IMR-90 (cell line): Measurements from ENCODE around the gene GNPTG. TPM values are rescaled to one million over a fixed set of nuclear protein-coding genes. Genes with fewer than 3 reads are reported as not detected.

Experiments
- ATAC-seq: fragments of 200-7000 bp; cut with Tn5 transposase; 2 replicates; pipeline ENCODE4 v1.9.1; 2020; ENCODE audit warnings: low read depth, mild to moderate bottlenecking, moderate library complexity
- BruUV-seq: library from RNA; stranded (reverse); fragments of 400-500 nt; replicated peaks from 2 replicates; lab custom pipeline; 2021; lab: Mats Ljungman, UMichigan
- CTCF ChIA-PET: fragments of 300-600 bp; formaldehyde crosslinking; extraction: SDS; loops from one replicate; lab custom pipeline; 2021; ENCODE audit warnings: antibody characterized with exemption; lab: Yijun Ruan, JAX
- POLR2A ChIA-PET: fragments of 300-600 bp; sonication (Branson Sonifier 250); formaldehyde crosslinking; loops from one replicate; lab custom pipeline; 2022; ENCODE audit warnings: antibody characterized with exemption; ENCODE audit not compliant: unreplicated experiment; lab: Charles Lee
- DNase-seq: peaks from one replicate; pipeline ENCODE4 v3.0.0; 2013
- H2AFZ ChIP-seq: replicated peaks from 2 replicates; pipeline ENCODE3; 2013; ENCODE audit warnings: low read length, mild to moderate bottlenecking; ENCODE audit not compliant: poor library complexity
- H2AK5ac ChIP-seq: 2 replicates; pipeline ENCODE4 v1.6.1; 2013; ENCODE audit warnings: low read depth, low read length, inconsistent platforms
- H2AK9ac ChIP-seq: replicated peaks from 2 replicates; pipeline ENCODE3; 2013; ENCODE audit warnings: mild to moderate bottlenecking, low read depth, low read length, moderate library complexity; ENCODE audit not compliant: poor library complexity
- H2BK120ac ChIP-seq: 2 replicates; pipeline ENCODE4 v1.6.1; 2013; ENCODE audit warnings: low read depth, low read length, inconsistent platforms
- H2BK15ac ChIP-seq: 3 replicates; pipeline ENCODE4 v1.6.1; 2013; ENCODE audit warnings: low read depth, low read length, inconsistent platforms
- H2BK20ac ChIP-seq: 2 replicates; pipeline ENCODE4 v1.6.1; 2013; ENCODE audit warnings: low read depth, mild to moderate bottlenecking, inconsistent platforms, low read length, moderate library complexity
- H2BK5ac ChIP-seq: 2 replicates; pipeline ENCODE4 v1.6.1; 2013; ENCODE audit warnings: mild to moderate bottlenecking, low read depth, low read length, inconsistent platforms; ENCODE audit not compliant: poor library complexity, severe bottlenecking
- H3K14ac ChIP-seq: replicated peaks from 2 replicates; pipeline ENCODE4 v1.6.1; 2013; ENCODE audit warnings: low read depth, low read length, inconsistent platforms
- H3K18ac ChIP-seq: 2 replicates; pipeline ENCODE4 v1.6.1; 2013; ENCODE audit warnings: low read depth, low read length, control low read depth
- H3K23ac ChIP-seq: 2 replicates; pipeline ENCODE4 v1.6.1; 2013; ENCODE audit warnings: low read depth, low read length, inconsistent platforms
- H3K27ac ChIP-seq: 2 replicates; pipeline ENCODE4 v1.5.1; 2013; ENCODE audit warnings: mild to moderate bottlenecking, control low read depth, low read length; ENCODE audit not compliant: insufficient read depth
- H3K27me3 ChIP-seq: 2 replicates; pipeline ENCODE4 v1.6.1; 2013; ENCODE audit warnings: low read length; ENCODE audit not compliant: control insufficient read depth, insufficient read depth
- H3K36me3 ChIP-seq: 2 replicates; pipeline ENCODE4 v1.6.1; 2013; ENCODE audit warnings: low read length, mixed read lengths; ENCODE audit not compliant: control insufficient read depth, insufficient read depth
- H3K4ac ChIP-seq: 2 replicates; pipeline ENCODE4 v1.6.1; 2013; ENCODE audit warnings: low read depth, low read length, inconsistent platforms
- H3K4me1 ChIP-seq: 2 replicates; pipeline ENCODE4 v1.6.1; 2013; ENCODE audit warnings: low read length, mixed read lengths; ENCODE audit not compliant: control insufficient read depth, insufficient read depth
- H3K4me2 ChIP-seq: 2 replicates; pipeline ENCODE4 v1.6.1; 2013; ENCODE audit warnings: low read depth, mild to moderate bottlenecking, control low read depth, low read length, moderate library complexity
- H3K4me3 ChIP-seq: 2 replicates; pipeline ENCODE4 v1.5.1; 2013; ENCODE audit warnings: low read depth, mild to moderate bottlenecking, control low read depth, low read length, moderate library complexity; ENCODE audit not compliant: insufficient read depth
- H3K56ac ChIP-seq: 2 replicates; pipeline ENCODE4 v1.6.1; 2013; ENCODE audit warnings: low read length, inconsistent platforms; ENCODE audit not compliant: insufficient read depth; ENCODE audit errors: extremely low read depth
- H3K79me1 ChIP-seq, 2 experiments: 2 replicates each; pipeline ENCODE4 v1.6.1; 2013; ENCODE audit warnings: low read length in 2 of 2, inconsistent platforms in 1 of 2, low read depth in 1 of 2
- H3K9ac ChIP-seq: 2 replicates; pipeline ENCODE4 v1.6.1; 2013; ENCODE audit warnings: low read depth, low read length, control low read depth
- H3K9me1 ChIP-seq: 2 replicates; pipeline ENCODE4 v1.6.1; 2013; ENCODE audit warnings: low read length, inconsistent platforms; ENCODE audit not compliant: insufficient read depth
- H3K9me3 ChIP-seq: 2 replicates; pipeline ENCODE4 v1.6.1; 2013; ENCODE audit warnings: low read length; ENCODE audit not compliant: control insufficient read depth, insufficient read depth
- H4K20me1 ChIP-seq: 2 replicates; pipeline ENCODE4 v1.6.1; 2013; ENCODE audit warnings: low read length, inconsistent platforms; ENCODE audit not compliant: insufficient read depth
- H4K5ac ChIP-seq: 2 replicates; pipeline ENCODE4 v1.6.1; 2013; ENCODE audit warnings: mild to moderate bottlenecking, low read depth, low read length, control low read depth
- H4K8ac ChIP-seq, 2 experiments: 2 replicates each; pipeline ENCODE4 v1.6.1; 2013; ENCODE audit warnings: low read depth in 2 of 2, low read length in 2 of 2, control low read depth in 1 of 2, inconsistent platforms in 1 of 2
- H4K91ac ChIP-seq: 2 replicates; pipeline ENCODE4 v1.6.1; 2013; ENCODE audit warnings: low read depth, low read length, inconsistent platforms; ENCODE audit not compliant: insufficient read depth
- BHLHE40 ChIP-seq: fragments of 150-350 bp; IDR thresholded peaks from 2 replicates; pipeline ENCODE4 v1.6.1; 2016; ENCODE audit warnings: mild to moderate bottlenecking, low read depth, low read length
- CEBPB ChIP-seq: IDR thresholded peaks from 2 replicates; pipeline ENCODE4 v1.6.1; 2012; ENCODE audit warnings: low read depth, low read length, improper control_type of control experiment
- CHD1 ChIP-seq: IDR thresholded peaks from 2 replicates; pipeline ENCODE4 v1.6.1; 2012; ENCODE audit warnings: low read depth, low read length, improper control_type of control experiment
- CTCF ChIP-seq: conservative IDR thresholded peaks from 2 replicates; pipeline ENCODE4 v1.5.1; 2012; ENCODE audit warnings: mild to moderate bottlenecking, low read depth, low read length, improper control_type of control experiment
- ELK1 ChIP-seq: fragments of 150-350 bp; IDR thresholded peaks from 2 replicates; pipeline ENCODE4 v1.6.1; 2016; ENCODE audit warnings: low read depth, mild to moderate bottlenecking, low read length, moderate library complexity, borderline replicate concordance
- FOS ChIP-seq: fragments of 150-350 bp; IDR thresholded peaks from 2 replicates; pipeline ENCODE4 v1.6.1; 2016; ENCODE audit warnings: low read depth, low read length
- MAFK ChIP-seq: IDR thresholded peaks from 2 replicates; pipeline ENCODE4 v1.6.1; 2012; ENCODE audit warnings: low read depth, low read length, improper control_type of control experiment
- MXI1 ChIP-seq: IDR thresholded peaks from 2 replicates; pipeline ENCODE4 v1.6.1; 2012; ENCODE audit warnings: low read depth, mild to moderate bottlenecking, low read length, moderate library complexity, borderline replicate concordance
- NFE2L2 ChIP-seq: fragments of 150-350 bp; IDR thresholded peaks from 2 replicates; pipeline ENCODE4 v1.6.1; 2016; ENCODE audit warnings: low read depth, mild to moderate bottlenecking, low read length
- POLR2A ChIP-seq: IDR thresholded peaks from 2 replicates; pipeline ENCODE4 v1.6.1; 2012; ENCODE audit warnings: mild to moderate bottlenecking, low read depth, low read length
- RCOR1 ChIP-seq: IDR thresholded peaks from 2 replicates; pipeline ENCODE4 v1.6.1; 2012; ENCODE audit warnings: mild to moderate bottlenecking, low read length, improper control_type of control experiment; ENCODE audit not compliant: insufficient replicate concordance
- RFX5 ChIP-seq: IDR thresholded peaks from 2 replicates; pipeline ENCODE4 v1.8.0; 2012; ENCODE audit warnings: low read depth, mild to moderate bottlenecking, low read length, moderate library complexity
- SMC3 ChIP-seq: fragments of 150-350 bp; IDR thresholded peaks from 2 replicates; pipeline ENCODE4 v1.6.1; 2016; ENCODE audit warnings: low read depth, mild to moderate bottlenecking, antibody characterized with exemption, low read length, moderate library complexity
- USF2 ChIP-seq: fragments of 150-350 bp; IDR thresholded peaks from 2 replicates; pipeline ENCODE4 v1.6.1; 2017; ENCODE audit warnings: mild to moderate bottlenecking, antibody characterized with exemption, low read length, low read depth
- WGBS, 2 experiments: methylation state at CpG; one replicate each; pipeline versions ENCODE4 v1.1.5 to v1.1.7; 2013; ENCODE audit warnings: missing lambda C conversion rate in 2 of 2; ENCODE audit not compliant: insufficient read length in 1 of 2; ENCODE audit errors: extremely low coverage in 2 of 2; 5-methylcytosine and 5-hydroxymethylcytosine counted together
- dilution Hi-C: fragments of 300-500 bp; cut with HindIII; formaldehyde crosslinking; loops from one replicate; pipeline ENCODE4 v1.14.3; 2018; ENCODE audit warnings: low sequenced_read_pairs; ENCODE audit not compliant: unreplicated experiment
- in situ Hi-C: fragments of 300-500 bp; cut with MboI; formaldehyde crosslinking; loops from 3 replicates; pipeline ENCODE4 v1.14.3; 2019; ENCODE audit warnings: low sequenced_read_pairs, inconsistent platforms, mixed read lengths
- intact Hi-C: fragments of 100-400 bp; cut with micrococcal nuclease; formaldehyde crosslinking; loops from 2 replicates; pipeline ENCODE4 v1.10.0; 2022
- polyA plus RNA-seq, 3 experiments: library from polyadenylated mRNA; depleted of rRNA; stranded (reverse); fragments of >200 nt; gene quantifications; 2 replicates each; pipeline ENCODE4 v1.2.3, GENCODE V29; 2012; ENCODE audit warnings: low replicate concordance in 1 of 3
- total RNA-seq: library from RNA; depleted of rRNA; stranded (reverse); fragments of >200 nt; gene quantifications from 2 replicates; pipeline ENCODE4 v1.2.3, GENCODE V29; 2012

GNPTG gene
- total and polyA plus RNA-seq, 2 of the 4 experiments (the other 2 are of a cell fraction), result 14.9 to 70.8 TPM

GRCh38 chr16:1389762-1390161 lies 38.0 kb downstream of the GNPTG start:
- dilution Hi-C loops, result no loop called here
- Histone ChIP-seq H3K36me3 (peaks cover 43% of the 10 kb centered on the region), H2BK20ac (no peak overlapping the region), H3K27me3 (no peaks in the 10 kb centered on the region), H3K4me2 (no peak overlapping the region), H2AFZ (no peak overlapping the region), H4K20me1 (no peaks in the 10 kb centered on the region), H3K4ac (no peak overlapping the region), H3K9me1 (0 out of 2 replicates have a peak, but pooled peaks cover 2% of the 10 kb centered on the region), H2BK5ac (no peak overlapping the region), H2BK15ac (no peak overlapping the region), H4K91ac (no peak overlapping the region), H3K4me3 (no peak overlapping the region), H3K9me3 (no peaks in the 10 kb centered on the region), H4K8ac (no peak overlapping the region), H2AK9ac (no peak overlapping the region), H3K9ac (no peak overlapping the region), H3K79me1 (no peaks in the 10 kb centered on the region; a peak in 1 of 4 replicates), H3K4me1 (no peaks in the 10 kb centered on the region), H3K56ac (no peak overlapping the region), H3K18ac (no peak overlapping the region), H3K23ac (no peak overlapping the region), H2BK120ac (no peak overlapping the region), H3K14ac (no peak overlapping the region), H3K27ac (no peak overlapping the region), H2AK5ac (no peak overlapping the region), H4K5ac (no peak overlapping the region)
- no CpG with 5 or more reads among the region's 7 CpGs for WGBS, 2 experiments
- ATAC-seq, result no peak
- TF ChIP-seq CHD1 (no peak), RFX5 (no peak), MXI1 (no peak), CTCF (no peak), NFE2L2 (no peak), POLR2A (no peak), RCOR1 (no peak), MAFK (no peak), CEBPB (no peak), ELK1 (no peak), USF2 (no peak), BHLHE40 (no peak), FOS (no peak), SMC3 (no peak)
- in situ Hi-C loops, result no loop called here
- BruUV-seq, result no TSS peak
- intact Hi-C loops, result no loop called here
- ChIA-PET CTCF (no interaction called here), POLR2A (no interaction called here)
- no peak for DNase-seq
